Stimulated activated CD4-positive, alpha-beta T cell treated with anti-CD3 and anti-CD28 coated beads, Interleukin-12 subunit alpha, Interleukin-12 subunit beta, amount 100 ng/mL, for 48 hours (primary cell): ENCODE data around the gene PCDHGC3.
"Not testable (repeated sequence)": the region's sequence is repeated elsewhere in the genome, so short reads cannot be mapped to it uniquely, and the experiment has no call there.

ENCODE experiments used
- DNase-seq, 3 donors: peaks; one replicate each; pipeline ENCODE4 v3.0.0-alpha.2; 2020; ENCODE audit warnings: low read depth in 2 of 3, low spot score in 1 of 3

PCDHGC3 gene

GRCh38 chr5:141475625-141476131 lies at the start of gene PCDHGC3:
Gene PCDHGC3 (plus strand): TSS chr5:141475966. CDS start chr5:141476117, 151 bp downstream.
- peak; percentile 35 to 45 (median 36) for DNase-seq

GRCh38 chr5:141427783-141428426 lies 47.9 kb upstream of the PCDHGC3 start:
- no peak for DNase-seq

- no peak for DNase-seq
Observed at GRCh38 chr5:141430332-141431113, 45.2 kb upstream of the PCDHGC3 start, which contains the start of gene PCDHGA12. Gene PCDHGA12 (plus strand): TSS chr5:141430507. CDS start chr5:141430760, 253 bp downstream.

- no peak for DNase-seq
Observed at GRCh38 chr5:141431286-141431685, 44.5 kb upstream of the PCDHGC3 start.

GRCh38 chr5:141432308-141432707 lies 43.5 kb upstream of the PCDHGC3 start:
- not testable (repeated sequence) for DNase-seq

- DNase-seq = not testable (repeated sequence)
Observed at GRCh38 chr5:141432726-141433125, 43.0 kb upstream of the PCDHGC3 start.

- no peak for DNase-seq
Observed at GRCh38 chr5:141434006-141434405, 41.8 kb upstream of the PCDHGC3 start.

- DNase-seq = no peak
Observed at GRCh38 chr5:141437221-141437620, 38.5 kb upstream of the PCDHGC3 start.

GRCh38 chr5:141439411-141440141 lies 36.2 kb upstream of the PCDHGC3 start:
- DNase-seq = no peak

GRCh38 chr5:141440341-141440740 lies 35.4 kb upstream of the PCDHGC3 start:
- DNase-seq = no peak

- no peak for DNase-seq
Observed at GRCh38 chr5:141441571-141442170, 34.1 kb upstream of the PCDHGC3 start.

- DNase-seq = no peak
Observed at GRCh38 chr5:141465351-141465750, 10.4 kb upstream of the PCDHGC3 start.

GRCh38 chr5:141476132-141476911 lies 556 bp downstream of the PCDHGC3 start:
- no peak for DNase-seq

- no peak for DNase-seq
Observed at GRCh38 chr5:141477044-141477575, 1.3 kb downstream of the PCDHGC3 start.

- no peak for DNase-seq
Observed at GRCh38 chr5:141477815-141478214, 2.0 kb downstream of the PCDHGC3 start.

- DNase-seq = no peak
Observed at GRCh38 chr5:141478321-141478945, 2.7 kb downstream of the PCDHGC3 start.

- no peak for DNase-seq
Observed at GRCh38 chr5:141479776-141480175, 4.0 kb downstream of the PCDHGC3 start.

GRCh38 chr5:141483902-141484301 lies 8.1 kb downstream of the PCDHGC3 start:
- no peak for DNase-seq

- no peak for DNase-seq
Observed at GRCh38 chr5:141484310-141484640, 8.5 kb downstream of the PCDHGC3 start.
